ENCODE data around the gene GPSM1.

The GPSM1 gene

GRCh38 chr9:136355616-136356557 is 28.5 kb downstream of the GPSM1 start:
- no peak for TF ChIP-seq CTCF (IDR thresholded peaks at IDR 0.05; ENCODE audit: low read depth, low read length)
- no peak for DNase-seq (ENCODE audit: extremely low read depth, low read depth)

- TF ChIP-seq CTCF (IDR thresholded peaks at IDR 0.05; ENCODE audit: low read depth, low read length), result no peak
- DNase-seq (ENCODE audit: extremely low read depth, low read depth), result no peak
Measured at GRCh38 chr9:136357202-136357725, 29.9 kb downstream of the GPSM1 start.

- DNase-seq (ENCODE audit: extremely low read depth, low read depth), result no peak
- no peak for TF ChIP-seq CTCF (IDR thresholded peaks at IDR 0.05; ENCODE audit: low read depth, low read length)
Measured at GRCh38 chr9:136358016-136358415, 30.7 kb downstream of the GPSM1 start.

- no peak for TF ChIP-seq CTCF (IDR thresholded peaks at IDR 0.05; ENCODE audit: low read depth, low read length)
- DNase-seq (ENCODE audit: extremely low read depth, low read depth), result no peak
Measured at GRCh38 chr9:136358888-136359287, 31.5 kb downstream of the GPSM1 start.

- TF ChIP-seq CTCF (IDR thresholded peaks at IDR 0.05; ENCODE audit: low read depth, low read length), result no peak
- no peak for DNase-seq (ENCODE audit: extremely low read depth, low read depth)
Measured at GRCh38 chr9:136359774-136360718, 32.7 kb downstream of the GPSM1 start.

- no peak for TF ChIP-seq CTCF (IDR thresholded peaks at IDR 0.05; ENCODE audit: low read depth, low read length)
- DNase-seq (ENCODE audit: extremely low read depth, low read depth), result no peak
Measured at GRCh38 chr9:136361047-136361753, 33.9 kb downstream of the GPSM1 start.
